Suprapubic skin (tissue), 4 donors: ENCODE data around the gene GZMM. TPM values are rescaled to one million over a fixed set of nuclear protein-coding genes. Genes with fewer than 3 reads are reported as not detected.

Source experiments
- DNase-seq, 2 donors: peaks; one replicate each; pipeline ENCODE4 v3.0.0-alpha.2; 2019; ENCODE audit warnings: low spot score in 2 of 2
- H3K27ac ChIP-seq: fragments of 200-600 bp; sonication (generic); one replicate; pipeline ENCODE4 v1.5.1; 2019
- H3K27me3 ChIP-seq: fragments of 200-600 bp; sonication (generic); one replicate; pipeline ENCODE4 v1.5.1; 2019
- H3K36me3 ChIP-seq: fragments of 200-600 bp; sonication (generic); one replicate; pipeline ENCODE4 v1.5.1; 2019
- H3K4me1 ChIP-seq: fragments of 200-600 bp; sonication (generic); one replicate; pipeline ENCODE4 v1.5.1; 2019
- H3K4me3 ChIP-seq: fragments of 200-600 bp; sonication (generic); one replicate; pipeline ENCODE4 v1.5.1; 2019; ENCODE audit warnings: mild to moderate bottlenecking
- H3K9me3 ChIP-seq: fragments of 200-600 bp; sonication (generic); one replicate; pipeline ENCODE4 v1.5.1; 2019
- CTCF ChIP-seq, 2 donors: fragments of 200-600 bp in 1 of 2; fragments of 450-650 bp in 1 of 2; sonication (generic) in 1 of 2; IDR thresholded peaks; one replicate each; pipeline ENCODE4 v1.5.1; 2016 to 2019; ENCODE audit warnings: antibody characterized with exemption in 2 of 2, mild to moderate bottlenecking in 1 of 2, moderate library complexity in 1 of 2
- EP300 ChIP-seq: sonication (generic); formaldehyde crosslinking; IDR thresholded peaks from one replicate; pipeline ENCODE4 v1.6.1; 2017; ENCODE audit warnings: antibody characterized with exemption
- POLR2A ChIP-seq, 2 donors: fragments of 450-650 bp; IDR thresholded peaks; one replicate each; pipeline ENCODE4 v1.6.1; 2017; ENCODE audit warnings: antibody characterized with exemption in 2 of 2, mild to moderate bottlenecking in 2 of 2, moderate library complexity in 2 of 2
- POLR2AphosphoS5 ChIP-seq, 3 donors: sonication (generic); formaldehyde crosslinking; IDR thresholded peaks; one replicate each; pipeline ENCODE4 v1.6.1; 2017; ENCODE audit warnings: antibody characterized with exemption in 3 of 3
- WGBS: methylation state at CpG from one replicate; pipeline ENCODE4 v1.1.5; 2018; 5-methylcytosine and 5-hydroxymethylcytosine counted together
- total RNA-seq, 4 donors: library from RNA; depleted of rRNA; stranded (reverse); fragments of >200 nt; gene quantifications; one replicate each; pipeline ENCODE4 v1.1.0, GENCODE V29; 2016

GZMM gene
- total RNA-seq, result under 1 TPM in 1 of 4 donors, not detected in 3; 0.97 TPM

DNA sequence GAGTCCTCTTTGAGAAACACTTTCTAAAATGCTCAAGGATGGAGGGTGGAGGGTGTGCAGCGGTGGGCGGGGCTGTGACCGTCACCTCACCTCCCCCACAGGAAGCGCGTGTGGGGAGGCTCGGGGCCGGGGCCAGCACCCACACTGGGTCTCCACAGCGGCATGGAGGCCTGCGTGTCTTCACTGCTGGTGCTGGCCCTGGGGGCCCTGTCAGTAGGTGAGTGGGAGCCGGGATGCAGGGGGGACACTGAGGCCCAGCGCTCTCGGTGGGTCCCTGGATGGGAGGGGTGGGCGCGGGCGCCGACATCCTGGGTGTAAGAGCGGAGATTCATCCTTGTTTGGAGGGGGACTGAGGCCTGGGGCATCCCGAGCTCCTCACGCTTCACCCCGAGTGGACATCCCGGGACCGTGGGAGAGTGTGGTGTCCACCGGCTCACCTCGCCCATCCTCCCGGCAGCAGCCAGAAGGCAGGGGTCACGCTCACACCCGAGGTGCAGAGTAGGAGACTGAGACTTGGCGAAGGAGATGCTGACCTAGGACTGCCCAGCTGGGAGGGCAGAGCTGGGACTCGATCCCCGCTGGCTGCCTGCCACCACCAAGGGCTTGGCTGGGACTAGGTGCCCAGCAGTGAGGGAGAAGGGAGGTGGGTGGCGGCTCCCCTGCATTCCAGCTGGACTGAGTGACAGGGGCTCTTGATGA, at the start of gene GZMM:
Gene GZMM, plus strand, starts transcription at position 144 of the 699 bp plus-strand sequence. Its CDS starts 19 bp downstream, at position 163.
- Histone ChIP-seq H3K36me3 (peaks cover 24% of the 10 kb centered on the region), H3K27me3 (peaks cover 3% of the 10 kb centered on the region), H3K9me3 (no peaks in the 10 kb centered on the region), H3K4me3 (no peak within 1 kb of the TSS), H3K27ac (no peak within 1 kb of the TSS), H3K4me1 (no peaks in the 10 kb centered on the region)
- 54% methylated on average over 17 of the region's 31 CpGs for WGBS
- no peak for TF ChIP-seq CTCF (IDR thresholded peaks at IDR 0.05)
- no peak for TF ChIP-seq POLR2A (IDR thresholded peaks at IDR 0.05)
- TF ChIP-seq POLR2AphosphoS5 (IDR thresholded peaks at IDR 0.05), result no peak
- TF ChIP-seq EP300, result no peak
- no peak for DNase-seq

DNA sequence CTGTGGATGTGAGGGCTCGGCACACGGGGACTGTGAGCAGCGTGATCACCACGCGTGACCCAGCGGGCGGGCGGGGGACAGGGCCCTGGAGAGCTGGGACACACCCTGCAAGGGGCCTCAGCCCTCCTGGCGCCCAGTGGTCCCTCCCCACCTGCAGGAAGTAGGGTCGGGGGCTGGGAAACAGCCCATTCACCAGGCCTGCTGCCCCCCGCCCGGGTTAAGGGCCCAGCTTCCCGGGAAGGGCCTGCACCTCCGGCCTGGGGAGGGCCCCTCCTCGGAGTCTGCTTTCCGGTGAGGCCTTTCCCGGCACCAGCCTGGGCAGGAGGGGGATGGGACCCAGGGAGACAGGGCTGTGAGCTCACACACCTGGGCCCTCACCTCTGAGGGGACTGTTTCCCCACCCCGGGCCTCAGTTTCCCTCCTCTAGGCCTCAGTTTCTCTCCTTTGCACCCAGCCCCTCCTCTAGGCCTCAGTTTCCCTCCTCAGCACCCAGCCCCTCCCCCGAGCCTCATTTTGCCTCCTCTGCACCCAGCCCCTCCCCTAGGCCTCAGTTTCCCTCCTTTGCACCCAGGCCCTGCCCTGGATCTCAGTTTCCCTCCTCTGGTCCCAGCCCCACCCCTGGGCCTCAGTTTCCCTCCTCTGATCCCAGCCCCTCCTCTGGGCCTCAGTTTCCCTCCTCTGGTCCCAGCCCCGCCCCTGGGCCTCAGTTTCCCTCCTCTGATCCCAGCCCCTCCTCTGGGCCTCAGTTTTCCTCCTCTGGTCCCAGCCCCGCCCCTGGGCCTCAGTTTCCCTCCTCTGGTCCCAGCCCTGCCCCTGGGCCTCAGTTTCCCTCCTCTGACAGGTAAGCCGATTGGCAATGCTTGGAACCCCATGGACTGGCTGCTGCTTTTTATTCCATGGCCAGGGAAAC, 49.4 kb upstream of the GZMM start:
- 38% methylated on average over 17 of the region's 22 CpGs for WGBS

DNA sequence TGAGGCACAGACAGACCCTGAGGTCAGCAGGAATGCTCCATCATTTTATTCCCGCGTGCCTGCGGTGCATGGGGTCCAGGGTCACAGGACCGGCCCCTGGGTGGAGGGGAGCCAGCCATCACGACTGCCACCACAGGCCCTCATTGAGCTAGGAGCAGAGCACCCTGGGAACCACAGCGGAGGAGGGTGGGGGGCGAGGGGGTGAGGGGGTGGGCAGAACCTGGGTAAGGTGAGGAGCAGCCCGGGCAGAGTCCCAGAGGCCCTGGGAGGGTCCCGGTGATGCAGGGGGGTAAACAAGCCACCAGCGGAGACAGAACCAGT, 48.8 kb upstream of the GZMM start:
- no peak for DNase-seq
- H3K4me3 ChIP-seq, result no peak overlapping the region
- peaks cover 24% of the 10 kb centered on the region for H3K4me1 ChIP-seq
- 59% methylated on average over 6 of the region's 10 CpGs for WGBS
- peaks cover 34% of the 10 kb centered on the region for H3K27me3 ChIP-seq
- no peaks in the 10 kb centered on the region for H3K9me3 ChIP-seq
- TF ChIP-seq POLR2AphosphoS5 (IDR thresholded peaks at IDR 0.05) (no peak), POLR2A (IDR thresholded peaks at IDR 0.05) (no peak), CTCF (IDR thresholded peaks at IDR 0.05) (no peak), EP300 (no peak)
- no peak overlapping the region for H3K27ac ChIP-seq
- no peaks in the 10 kb centered on the region for H3K36me3 ChIP-seq

More for the DNA sequence above, 49.4 kb upstream of the GZMM start:
- no peak overlapping the region for H3K4me3 ChIP-seq
- no peaks in the 10 kb centered on the region for H3K9me3 ChIP-seq
- H3K27me3 ChIP-seq, result peaks cover 32% of the 10 kb centered on the region
- no peak for DNase-seq
- no peak overlapping the region for H3K27ac ChIP-seq
- peaks cover 31% of the 10 kb centered on the region for H3K4me1 ChIP-seq
- TF ChIP-seq POLR2A (IDR thresholded peaks at IDR 0.05) (no peak), EP300 (no peak), CTCF (IDR thresholded peaks at IDR 0.05) (no peak), POLR2AphosphoS5 (IDR thresholded peaks at IDR 0.05) (no peak)
- H3K36me3 ChIP-seq, result no peaks in the 10 kb centered on the region

DNA sequence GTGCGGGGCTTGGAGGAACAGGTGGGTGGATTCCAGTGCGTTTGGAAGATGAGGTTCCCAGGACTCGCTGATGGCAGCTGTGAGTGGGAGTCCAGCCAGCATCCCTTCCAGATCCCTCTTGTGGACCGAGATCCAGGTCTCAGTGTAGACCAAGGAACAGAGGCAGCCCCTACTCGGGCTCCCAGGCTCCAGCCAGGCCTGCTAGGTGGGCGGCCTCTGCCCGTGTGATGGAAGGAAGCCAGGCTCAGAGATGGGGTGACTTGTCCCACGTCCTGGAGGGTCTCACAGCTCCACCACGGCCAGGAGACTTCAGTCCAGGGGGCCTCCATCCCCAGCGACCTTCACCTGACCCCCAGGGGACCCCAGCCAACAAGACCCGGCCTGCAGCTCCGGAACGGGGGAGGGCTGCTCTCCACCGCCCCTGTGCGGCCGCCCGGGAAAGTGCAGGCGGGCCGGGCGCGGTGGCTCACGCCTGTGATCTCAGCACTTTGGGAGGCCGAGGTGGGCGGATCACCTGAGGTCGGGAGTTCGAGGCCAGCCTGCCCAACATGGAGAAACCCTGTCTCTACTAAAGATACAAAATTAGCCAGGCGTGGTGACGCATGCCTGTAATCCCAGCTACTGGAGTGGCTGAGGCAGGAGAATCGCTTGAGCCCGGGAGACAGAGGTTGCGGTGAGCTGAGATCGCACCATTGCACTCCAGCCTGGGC, 48.3 kb upstream of the GZMM start:
- H3K4me3 ChIP-seq, result no peak overlapping the region
- H3K27ac ChIP-seq, result no peak overlapping the region
- H3K9me3 ChIP-seq, result no peaks in the 10 kb centered on the region
- H3K4me1 ChIP-seq, result peaks cover 24% of the 10 kb centered on the region
- peaks cover 34% of the 10 kb centered on the region for H3K27me3 ChIP-seq
- TF ChIP-seq CTCF (IDR thresholded peaks at IDR 0.05), result peak; percentile 32 to 97
- TF ChIP-seq POLR2AphosphoS5 (IDR thresholded peaks at IDR 0.05), result no peak
- no peak for TF ChIP-seq POLR2A (IDR thresholded peaks at IDR 0.05)
- no peak for TF ChIP-seq EP300
- no peaks in the 10 kb centered on the region for H3K36me3 ChIP-seq
- WGBS, result 29% methylated on average over 9 of the region's 32 CpGs
- DNase-seq, result no peak
